H1 (cell line): ENCODE data around the gene FANCI. TPM values are rescaled to one million over a fixed set of nuclear protein-coding genes. Genes with fewer than 3 reads are reported as not detected.
A peak's percentile ranks its signal among the peaks of the same experiment; 100 is the strongest.

ENCODE experiments used
- CTCF ChIA-PET: fragments of 300-600 bp; sonication (Branson Sonifier 250); formaldehyde crosslinking; loops from one replicate; lab custom pipeline; 2021; ENCODE audit not compliant: partially characterized antibody; lab: Charles Lee
- POLR2A ChIA-PET: fragments of 300-600 bp; sonication (Branson Sonifier 250); formaldehyde crosslinking; loops from one replicate; lab custom pipeline; 2021; ENCODE audit warnings: inconsistent platforms; ENCODE audit not compliant: partially characterized antibody; lab: Charles Lee
- DNase-seq, 2 experiments: peaks; one replicate each; pipeline versions ENCODE4 v3.0.0 to v3.0.0-alpha.2; 2010 to 2022; ENCODE audit warnings: low spot score in 2 of 2, low read depth in 1 of 2, mixed read lengths in 1 of 2
- FAIRE-seq: peaks from 2 replicates; lab custom pipeline; 2011; peaks lifted over from hg19 to GRCh38; lab: Jason Lieb, UNC
- H2AFZ ChIP-seq: 2 replicates; pipeline ENCODE4 v1.8.1; 2012; ENCODE audit warnings: low read length, inconsistent platforms
- H2AK5ac ChIP-seq: 2 replicates; pipeline ENCODE4 v1.6.1; 2013; ENCODE audit warnings: low read depth, low read length
- H2BK120ac ChIP-seq: replicated peaks from 2 replicates; pipeline ENCODE3; 2013; ENCODE audit warnings: low read depth, low read length, inconsistent platforms
- H2BK12ac ChIP-seq: 2 replicates; pipeline ENCODE4 v1.6.1; 2013; ENCODE audit warnings: low read depth, low read length
- H2BK15ac ChIP-seq: 2 replicates; pipeline ENCODE4 v1.6.1; 2013; ENCODE audit warnings: low read length
- H2BK20ac ChIP-seq: 2 replicates; pipeline ENCODE4 v1.6.1; 2013; ENCODE audit warnings: low read length
- H2BK5ac ChIP-seq: 2 replicates; pipeline ENCODE4 v1.6.1; 2013; ENCODE audit warnings: low read depth, low read length
- H3K14ac ChIP-seq: 2 replicates; pipeline ENCODE4 v1.6.1; 2013; ENCODE audit warnings: inconsistent platforms; ENCODE audit not compliant: insufficient read length
- H3K18ac ChIP-seq: 2 replicates; pipeline ENCODE4 v1.6.1; 2013; ENCODE audit warnings: low read length; ENCODE audit errors: extremely low read depth
- H3K23ac ChIP-seq: 2 replicates; pipeline ENCODE4 v1.6.1; 2013; ENCODE audit warnings: inconsistent platforms; ENCODE audit not compliant: insufficient read length
- H3K23me2 ChIP-seq: 2 replicates; pipeline ENCODE4 v1.6.1; 2013; ENCODE audit warnings: low read depth, low read length
- H3K27ac ChIP-seq: 2 replicates; pipeline ENCODE4 v1.6.1; 2011; ENCODE audit warnings: low read depth, low read length, inconsistent platforms
- H3K27me3 ChIP-seq, 4 experiments: replicated peaks in 1 of 4; 1 replicate in 1 of 4; 2 replicates in 3 of 4; pipeline versions ENCODE4 v1.6.1 to v1.8.1; 2011 to 2013; ENCODE audit warnings: low read length in 3 of 4, mild to moderate bottlenecking in 3 of 4, inconsistent platforms in 2 of 4, mixed read lengths in 2 of 4, moderate library complexity in 1 of 4; ENCODE audit not compliant: control insufficient read depth in 3 of 4, insufficient read depth in 3 of 4; ENCODE audit errors: extremely low read depth in 1 of 4
- H3K36me3 ChIP-seq, 4 experiments: 2 replicates each; pipeline versions ENCODE4 v1.6.1 to v1.8.1; 2011 to 2013; ENCODE audit warnings: mild to moderate bottlenecking in 4 of 4, low read length in 3 of 4, moderate library complexity in 2 of 4, control low read depth in 1 of 4, inconsistent platforms in 1 of 4; ENCODE audit not compliant: insufficient read depth in 4 of 4, control insufficient read depth in 2 of 4
- H3K4ac ChIP-seq: replicated peaks from 2 replicates; pipeline ENCODE3; 2013; ENCODE audit warnings: low read length, low read depth, mixed read lengths, inconsistent platforms; ENCODE audit not compliant: insufficient read length
- H3K4me1 ChIP-seq, 4 experiments: replicated peaks in 1 of 4; 1 replicate in 1 of 4; 2 replicates in 3 of 4; pipeline versions ENCODE4 v1.6.1 to v1.8.1; 2011 to 2013; ENCODE audit warnings: low read length in 3 of 4, inconsistent platforms in 2 of 4, mixed read lengths in 1 of 4; ENCODE audit not compliant: insufficient read depth in 4 of 4, control insufficient read depth in 3 of 4
- H3K4me2 ChIP-seq, 2 experiments: 2 replicates each; pipeline versions ENCODE4 v1.6.1 to v1.8.1; 2011 to 2013; ENCODE audit warnings: low read depth in 2 of 2, low read length in 2 of 2, control low read depth in 1 of 2, inconsistent platforms in 1 of 2, mild to moderate bottlenecking in 1 of 2; ENCODE audit not compliant: insufficient read depth in 1 of 2
- H3K4me3 ChIP-seq, 4 experiments: fragments of 200-600, 300-600 bp in 1 of 4; sonication (generic), shearing (Covaris generic), sonication (Bioruptor Twin) in 1 of 4; 2 replicates each; pipeline versions ENCODE4 v1.5.1 to v1.8.1; 2011 to 2016; ENCODE audit warnings: low read length in 4 of 4, low read depth in 3 of 4, control low read depth in 2 of 4, inconsistent platforms in 2 of 4, mild to moderate bottlenecking in 2 of 4, mixed read lengths in 1 of 4, moderate library complexity in 1 of 4; ENCODE audit not compliant: insufficient read depth in 2 of 4; ENCODE audit errors: extremely low read depth in 1 of 4
- H3K56ac ChIP-seq: replicated peaks from 2 replicates; pipeline ENCODE3; 2013; ENCODE audit warnings: low read depth, mild to moderate bottlenecking, mixed read lengths, low read length, inconsistent platforms; ENCODE audit not compliant: insufficient read length
- H3K79me1 ChIP-seq: 2 replicates; pipeline ENCODE4 v1.6.1; 2013; ENCODE audit warnings: low read depth, low read length, control low read depth
- H3K79me2 ChIP-seq, 2 experiments: 2 replicates each; pipeline versions ENCODE4 v1.6.1 to v1.8.1; 2012 to 2013; ENCODE audit warnings: low read length in 2 of 2, mild to moderate bottlenecking in 2 of 2, inconsistent platforms in 1 of 2; ENCODE audit not compliant: insufficient read depth in 2 of 2, control insufficient read depth in 1 of 2
- H3K9ac ChIP-seq, 4 experiments: replicated peaks in 1 of 4; 1 replicate in 1 of 4; 2 replicates in 3 of 4; pipeline versions ENCODE4 v1.6.1 to v1.8.1; 2011 to 2013; ENCODE audit warnings: low read depth in 3 of 4, low read length in 3 of 4, control low read depth in 2 of 4, mild to moderate bottlenecking in 2 of 4, moderate library complexity in 2 of 4, inconsistent platforms in 1 of 4; ENCODE audit errors: extremely low read depth in 1 of 4
- H3K9me3 ChIP-seq, 2 experiments: 2 replicates each; pipeline versions ENCODE4 v1.6.1 to v1.8.1; 2012 to 2013; ENCODE audit warnings: mild to moderate bottlenecking in 2 of 2, moderate library complexity in 2 of 2, control low read depth in 1 of 2, inconsistent platforms in 1 of 2, low read depth in 1 of 2, low read length in 1 of 2, mixed read lengths in 1 of 2; ENCODE audit not compliant: insufficient read depth in 2 of 2
- H4K20me1 ChIP-seq, 2 experiments: replicated peaks in 1 of 2; 2 replicates each; pipeline versions ENCODE3 to v1.8.1; 2011 to 2013; ENCODE audit warnings: inconsistent platforms in 2 of 2, low read length in 2 of 2, mild to moderate bottlenecking in 1 of 2; ENCODE audit not compliant: insufficient read depth in 2 of 2, control insufficient read depth in 1 of 2
- H4K5ac ChIP-seq: 2 replicates; pipeline ENCODE4 v1.6.1; 2013; ENCODE audit warnings: low read length, low read depth, mixed read lengths, inconsistent platforms; ENCODE audit not compliant: insufficient read length
- H4K8ac ChIP-seq: 2 replicates; pipeline ENCODE4 v1.8.0; 2013; ENCODE audit warnings: mild to moderate bottlenecking, moderate library complexity, low read length, inconsistent platforms; ENCODE audit not compliant: insufficient read depth; ENCODE audit errors: extremely low read depth
- H4K91ac ChIP-seq: replicated peaks from 2 replicates; pipeline ENCODE3; 2013; ENCODE audit warnings: low read length, mixed read lengths, inconsistent platforms; ENCODE audit not compliant: insufficient read length
- BACH1 ChIP-seq: IDR thresholded peaks from 2 replicates; pipeline ENCODE4 v1.6.1; 2012; ENCODE audit warnings: low read length, improper control_type of control experiment
- HDAC2 ChIP-seq, 2 experiments: fragments of 300-600 bp in 1 of 2; sonication (generic) in 1 of 2; IDR thresholded peaks; 2 replicates each; pipeline ENCODE4 v1.6.1; 2011 to 2012; ENCODE audit warnings: low read depth in 2 of 2, low read length in 2 of 2, mild to moderate bottlenecking in 2 of 2, moderate library complexity in 2 of 2, borderline replicate concordance in 1 of 2, inconsistent platforms in 1 of 2
- KDM4A ChIP-seq: IDR thresholded peaks from one replicate; pipeline ENCODE4 v1.7.1; 2012; ENCODE audit warnings: low read depth, mild to moderate bottlenecking, moderate library complexity, low read length, inconsistent platforms; ENCODE audit not compliant: severe bottlenecking
- NRF1 ChIP-seq: IDR thresholded peaks from 2 replicates; pipeline ENCODE4 v1.6.1; 2011; ENCODE audit warnings: mild to moderate bottlenecking, low read depth, low read length, improper control_type of control experiment
- SIN3A ChIP-seq, 2 experiments: IDR thresholded peaks in 1 of 2; conservative IDR thresholded peaks in 1 of 2; 2 replicates each; pipeline ENCODE4 v1.6.1; 2011 to 2012; ENCODE audit warnings: low read length in 2 of 2, improper control_type of control experiment in 1 of 2, low read depth in 1 of 2, mild to moderate bottlenecking in 1 of 2
- SP1 ChIP-seq: IDR thresholded peaks from 2 replicates; pipeline ENCODE4 v1.6.1; 2011; ENCODE audit warnings: low read depth, low read length
- YY1 ChIP-seq: IDR thresholded peaks from 2 replicates; pipeline ENCODE4 v1.6.1; 2011; ENCODE audit warnings: low read depth, mild to moderate bottlenecking, low read length
- WGBS, 2 experiments: shearing (Covaris generic) in 1 of 2; methylation state at CpG; one replicate each; pipeline versions ENCODE4 v1.1.6 to v1.1.7; 2013 to 2015; ENCODE audit warnings: low lambda C conversion rate in 2 of 2, mixed read lengths in 2 of 2, inconsistent platforms in 1 of 2, low coverage in 1 of 2, missing lambda C conversion rate in 1 of 2; ENCODE audit not compliant: insufficient replicate concordance in 2 of 2, insufficient coverage in 1 of 2, insufficient read length in 1 of 2; ENCODE audit errors: extremely low coverage in 1 of 2, missing lambda C conversion rate in 1 of 2; 5-methylcytosine and 5-hydroxymethylcytosine counted together
- polyA plus RNA-seq, 7 experiments: library from polyadenylated mRNA; depleted of rRNA in 3 of 7; stranded (reverse) in 5 of 7; unstranded in 2 of 7; fragments of >200 nt in 5 of 7; fragments of 200-250 nt in 2 of 7; gene quantifications; 1 replicate in 5 of 7; 2 replicates in 1 of 7; 4 replicates in 1 of 7; pipeline versions ENCODE4 v1.2.1 to v1.2.3, GENCODE V29; 2011 to 2013; ENCODE audit warnings: missing spikeins in 2 of 7, mixed read lengths in 2 of 7
- total RNA-seq: library from RNA; stranded (reverse); fragmentation: NEBNext Ultra II Directional; extraction: Animal tissue kit (Norgen Biotek cat#: 25700); gene quantifications from 2 replicates; pipeline ENCODE4 v1.2.1, GENCODE V29; 2021

The FANCI gene
- total and polyA plus RNA-seq, 2 of the 8 experiments (the other 6 are each of a cell fraction or from before 2014, with no cell fraction given) = 37.8 to 115 TPM

DNA sequence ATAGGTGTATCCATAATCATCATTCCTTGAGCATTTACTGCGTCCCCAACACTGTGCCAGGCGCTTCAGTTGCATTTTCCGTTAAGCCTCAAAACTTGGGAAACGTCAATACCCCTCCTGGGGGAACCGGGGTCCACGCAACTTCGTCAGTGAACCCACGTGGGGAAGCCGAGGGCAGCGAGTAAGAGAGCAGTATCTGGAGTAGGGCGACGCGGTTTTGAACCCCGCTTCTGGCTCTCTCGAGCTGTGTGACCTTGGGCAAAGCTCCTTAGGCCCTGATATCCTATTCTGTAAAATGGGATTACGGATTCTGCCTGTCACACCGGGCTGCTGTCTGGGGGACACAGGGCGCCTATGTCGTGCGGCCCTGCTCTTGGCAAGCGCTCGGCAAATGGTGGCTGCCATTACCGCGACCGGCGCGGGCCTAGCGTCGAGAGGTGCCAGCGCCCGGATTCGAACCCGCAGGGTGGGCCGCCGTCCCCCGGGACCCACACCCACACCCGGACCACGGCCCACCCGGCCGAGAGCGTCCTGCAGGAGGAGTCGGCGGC lies 90.3 kb downstream of the FANCI start:
- H2AFZ ChIP-seq = no peak overlapping the region
- peak in 1 of 2 experiments; percentile 88; a peak in 1 of 4 replicates for TF ChIP-seq HDAC2 (IDR thresholded peaks at IDR 0.05; ENCODE audit: borderline replicate concordance in 1 of 2, low read depth in 2 of 2, low read length in 2 of 2)
- TF ChIP-seq NRF1 = no peak
- TF ChIP-seq SP1 = no peak
- TF ChIP-seq YY1 = peak; percentile 69
- peak; percentile 59 for TF ChIP-seq KDM4A
- 0 out of 4 replicates have a peak, but pooled peaks of 1 of the 2 experiments have one; percentile 27 for TF ChIP-seq SIN3A (conservative IDR thresholded peaks at IDR 0.05 in 1 of 2, IDR thresholded peaks at IDR 0.05 in 1 of 2; ENCODE audit: low read depth in 1 of 2, low read length in 2 of 2)
- peak; percentile 43; the same call in 1 of the 2 replicates for TF ChIP-seq BACH1
- TF ChIP-seq, all 59 proteins: peak for 5
- peaks cover 4 to 20% of the 10 kb centered on the region in 2 experiments for H4K20me1 ChIP-seq
- H3K9ac ChIP-seq = peak overlapping the region; percentile 1 to 97 (median 89); a peak in 6 of 7 replicates
- FAIRE-seq = no peak
- ChIA-PET POLR2A (interaction anchor here (0.9 to 20.0 kb wide), 5 partner anchors 13 to 244 kb away, joined by 3 to 250 read pairs (median 3); no protein-coding TSS in a partner anchor), CTCF (interaction anchor here (1.0 to 6.3 kb wide), 9 partner anchors 9 to 138 kb away, joined by 4 to 54 read pairs (median 12); no protein-coding TSS in a partner anchor)
- H2BK20ac ChIP-seq = no peak overlapping the region
- H3K4me2 ChIP-seq = peak overlapping the region; percentile 67 to 95
- no peak overlapping the region for H4K5ac ChIP-seq
- H4K91ac ChIP-seq = no peak overlapping the region
- peak overlapping the region; percentile 85; the same call in 1 of the 2 replicates for H3K27ac ChIP-seq
- no peak overlapping the region for H3K23ac ChIP-seq
- peaks cover 0 to 21% of the 10 kb centered on the region in 2 experiments; a peak in 2 of 4 replicates for H3K79me2 ChIP-seq
- H3K4me3 ChIP-seq = peak overlapping the region; percentile 79 to 93 (median 86)
- H3K4me1 ChIP-seq = peaks cover 0 to 16% (median 3%) of the 10 kb centered on the region in 4 experiments; a peak in 4 of 7 replicates
- peaks cover 28 to 38% (median 34%) of the 10 kb centered on the region in 4 experiments for H3K36me3 ChIP-seq
- H3K14ac ChIP-seq = no peak overlapping the region
- 0 out of 2 replicates have a peak overlapping the region, but pooled peaks have one; percentile 40 for H2BK15ac ChIP-seq
- no peak overlapping the region for H2AK5ac ChIP-seq
- WGBS, 2 experiments = 9% methylated on average over 23 of the region's 43 CpGs; no CpG with 5 or more reads in 1 of the 2 experiments
- no peak for DNase-seq
- H3K18ac ChIP-seq = peak overlapping the region; percentile 32; the same call in 1 of the 2 replicates
- H2BK120ac ChIP-seq = no peak overlapping the region
- peaks cover 9% of the 10 kb centered on the region for H3K23me2 ChIP-seq
- no peak overlapping the region for H2BK12ac ChIP-seq
- peaks cover 8% of the 10 kb centered on the region for H3K79me1 ChIP-seq
- H3K56ac ChIP-seq = no peak overlapping the region
- H4K8ac ChIP-seq = no peak overlapping the region; the same call in 1 of the 2 replicates
- H3K9me3 ChIP-seq = no peaks in the 10 kb centered on the region
- no peak overlapping the region for H3K4ac ChIP-seq
- H3K27me3 ChIP-seq = no peaks in the 10 kb centered on the region; a peak in 1 of 7 replicates
- H2BK5ac ChIP-seq = no peak overlapping the region
